Measurements from ENCODE around the gene ATP7B.

Gene ATP7B

DNA sequence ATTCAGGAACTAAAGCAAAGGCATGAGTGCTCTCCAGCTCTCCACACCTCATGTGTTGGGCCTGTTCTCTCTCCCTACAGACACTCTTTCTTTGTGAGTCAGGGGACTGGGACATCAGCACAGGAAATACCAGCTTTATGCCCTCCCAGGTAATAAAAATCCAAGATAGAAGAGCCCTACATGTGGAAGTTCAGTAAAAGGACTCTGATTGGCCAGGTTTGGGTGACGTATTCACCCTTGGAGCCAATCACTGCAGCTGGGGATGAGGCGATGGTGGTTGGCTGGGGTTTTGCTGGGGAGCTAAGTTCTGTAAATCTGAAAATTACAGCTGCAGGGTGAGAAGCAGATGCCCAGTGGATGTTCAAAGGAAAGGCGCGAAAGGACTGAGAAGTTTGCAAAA is 117.0 kb downstream of the ATP7B start:
- ChIA-PET POLR2A (no interaction called here), CTCF (interaction anchor here (3.4 kb wide), 1 partner anchor 233 kb away, joined by 10 read pairs; no protein-coding TSS in a partner anchor)
- no peak for DNase-seq (ENCODE audit: extremely low spot score)
- TF ChIP-seq ARNT (IDR thresholded peaks at IDR 0.05) (no peak), NFRKB (IDR thresholded peaks at IDR 0.05) (no peak), FOXK2 (IDR thresholded peaks at IDR 0.05) (no peak), SUZ12 (IDR thresholded peaks at IDR 0.05) (no peak), TARDBP (IDR thresholded peaks at IDR 0.05) (no peak), ZNF384 (IDR thresholded peaks at IDR 0.05) (no peak), ELF4 (IDR thresholded peaks at IDR 0.05) (no peak), SP1 (IDR thresholded peaks at IDR 0.05) (no peak), FOXM1 (IDR thresholded peaks at IDR 0.05; ENCODE audit: borderline replicate concordance) (no peak), HDGF (IDR thresholded peaks at IDR 0.05; ENCODE audit: borderline replicate concordance) (no peak), CTBP1 (IDR thresholded peaks at IDR 0.05; ENCODE audit: borderline replicate concordance) (no peak), FOXA1 (IDR thresholded peaks at IDR 0.05) (no peak), LEF1 (IDR thresholded peaks at IDR 0.05; ENCODE audit: borderline replicate concordance) (no peak), L3MBTL2 (conservative IDR thresholded peaks at IDR 0.05) (no peak), BHLHE40 (IDR thresholded peaks at IDR 0.05; ENCODE audit: borderline replicate concordance) (no peak)
- TF ChIP-seq, protein P1, sequence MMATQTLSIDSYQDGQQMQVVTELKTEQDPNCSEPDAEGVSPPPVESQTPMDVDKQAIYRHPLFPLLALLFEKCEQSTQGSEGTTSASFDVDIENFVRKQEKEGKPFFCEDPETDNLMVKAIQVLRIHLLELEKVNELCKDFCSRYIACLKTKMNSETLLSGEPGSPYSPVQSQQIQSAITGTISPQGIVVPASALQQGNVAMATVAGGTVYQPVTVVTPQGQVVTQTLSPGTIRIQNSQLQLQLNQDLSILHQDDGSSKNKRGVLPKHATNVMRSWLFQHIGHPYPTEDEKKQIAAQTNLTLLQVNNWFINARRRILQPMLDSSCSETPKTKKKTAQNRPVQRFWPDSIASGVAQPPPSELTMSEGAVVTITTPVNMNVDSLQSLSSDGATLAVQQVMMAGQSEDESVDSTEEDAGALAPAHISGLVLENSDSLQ (IDR thresholded peaks at IDR 0.05) = no peak

DNA sequence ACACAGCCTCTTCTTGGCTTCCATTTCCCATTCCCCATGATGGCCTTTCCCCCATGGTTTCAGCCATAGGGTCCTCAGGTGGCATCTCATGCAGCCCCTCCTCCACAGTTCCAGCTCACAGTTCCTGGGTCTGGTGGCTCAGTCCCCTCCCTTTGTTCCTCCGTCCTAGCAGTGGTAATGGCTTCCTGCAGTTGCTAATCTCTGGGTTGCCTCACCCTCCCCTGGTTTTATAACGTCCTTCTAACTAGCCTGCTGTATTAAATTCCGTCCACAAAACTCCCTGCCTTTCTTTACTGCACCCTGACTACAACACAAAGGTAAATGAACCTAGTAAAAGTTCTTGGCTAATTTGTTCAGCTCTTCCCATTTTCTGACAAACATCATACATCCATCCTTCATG is 118.6 kb downstream of the ATP7B start:
- ChIA-PET CTCF (interaction anchor here (0.9 kb wide), 1 partner anchor 236 kb away, joined by 3 read pairs; the partner anchor contains the start of gene NEK5), POLR2A (no interaction called here)
- TF ChIP-seq ELF4 (IDR thresholded peaks at IDR 0.05) (no peak), L3MBTL2 (conservative IDR thresholded peaks at IDR 0.05) (no peak), SP1 (IDR thresholded peaks at IDR 0.05) (no peak), SUZ12 (IDR thresholded peaks at IDR 0.05) (no peak), ZNF384 (IDR thresholded peaks at IDR 0.05) (no peak), NFRKB (IDR thresholded peaks at IDR 0.05) (no peak), ARNT (IDR thresholded peaks at IDR 0.05) (no peak), LEF1 (IDR thresholded peaks at IDR 0.05; ENCODE audit: borderline replicate concordance) (no peak), CTBP1 (IDR thresholded peaks at IDR 0.05; ENCODE audit: borderline replicate concordance) (no peak), FOXM1 (IDR thresholded peaks at IDR 0.05; ENCODE audit: borderline replicate concordance) (no peak), TARDBP (IDR thresholded peaks at IDR 0.05) (no peak), BHLHE40 (IDR thresholded peaks at IDR 0.05; ENCODE audit: borderline replicate concordance) (no peak)
- TF ChIP-seq, protein P1 (IDR thresholded peaks at IDR 0.05) = no peak
- no peak for DNase-seq (ENCODE audit: extremely low spot score)

DNA sequence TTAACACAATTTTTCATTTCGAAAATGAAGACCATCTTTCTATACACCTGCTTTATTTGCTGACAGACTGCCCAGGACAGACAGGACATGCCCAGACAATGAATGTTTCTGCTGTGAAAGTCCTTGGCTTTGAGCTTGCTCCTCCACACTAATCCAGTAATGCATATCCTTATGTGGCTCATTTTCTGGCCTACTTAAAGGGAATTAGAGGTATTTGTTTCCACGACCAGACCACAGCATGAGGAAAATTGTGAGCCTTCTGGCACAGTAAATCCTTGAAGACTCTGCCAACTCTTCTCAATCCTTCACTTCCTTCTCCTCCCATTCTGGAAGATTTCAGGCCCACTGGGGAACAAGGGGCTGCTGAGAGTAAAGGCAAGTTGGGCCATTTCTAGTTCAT is 123.8 kb downstream of the ATP7B start:
- TF ChIP-seq FOXM1 (IDR thresholded peaks at IDR 0.05; ENCODE audit: borderline replicate concordance) (no peak), LEF1 (IDR thresholded peaks at IDR 0.05; ENCODE audit: borderline replicate concordance) (no peak), ARNT (IDR thresholded peaks at IDR 0.05) (no peak), BHLHE40 (IDR thresholded peaks at IDR 0.05; ENCODE audit: borderline replicate concordance) (no peak)
- DNase-seq (ENCODE audit: extremely low spot score) = no peak
- ChIA-PET CTCF (no interaction called here), POLR2A (no interaction called here)

DNA sequence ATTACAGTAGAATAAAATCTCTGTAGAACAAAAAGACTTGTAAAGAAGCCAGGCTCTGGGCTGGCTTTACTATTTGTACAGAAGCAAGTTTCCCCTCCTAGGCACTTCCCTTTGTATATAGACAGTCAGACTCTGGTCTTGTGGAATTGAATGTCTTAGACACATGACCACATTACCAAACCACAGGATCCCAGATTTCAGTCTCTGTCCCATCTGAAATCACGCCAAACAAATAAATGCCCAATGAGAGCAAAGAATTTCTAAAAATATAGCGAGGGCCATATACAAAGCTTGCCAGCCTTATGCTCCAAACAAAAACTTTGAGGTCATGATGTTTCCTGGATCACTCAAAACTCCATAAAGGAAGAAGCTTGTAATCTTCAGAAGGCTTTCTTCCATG is 125.6 kb downstream of the ATP7B start:
- ChIA-PET POLR2A (no interaction called here), CTCF (no interaction called here)
- TF ChIP-seq ZNF384 (IDR thresholded peaks at IDR 0.05) = no peak
- TF ChIP-seq SP1 (IDR thresholded peaks at IDR 0.05) = no peak
- TF ChIP-seq BHLHE40 (IDR thresholded peaks at IDR 0.05; ENCODE audit: borderline replicate concordance) = no peak
- TF ChIP-seq FOXM1 (IDR thresholded peaks at IDR 0.05; ENCODE audit: borderline replicate concordance) = no peak
- no peak for TF ChIP-seq CTBP1 (IDR thresholded peaks at IDR 0.05; ENCODE audit: borderline replicate concordance)
- TF ChIP-seq SUZ12 (IDR thresholded peaks at IDR 0.05) = no peak
- no peak for TF ChIP-seq NFRKB (IDR thresholded peaks at IDR 0.05)
- TF ChIP-seq L3MBTL2 (conservative IDR thresholded peaks at IDR 0.05) = no peak
- TF ChIP-seq FOXA1 (IDR thresholded peaks at IDR 0.05) = no peak
- no peak for TF ChIP-seq TARDBP (IDR thresholded peaks at IDR 0.05)
- TF ChIP-seq, protein P1 (IDR thresholded peaks at IDR 0.05) = no peak
- no peak for TF ChIP-seq LEF1 (IDR thresholded peaks at IDR 0.05; ENCODE audit: borderline replicate concordance)
- no peak for DNase-seq (ENCODE audit: extremely low spot score)

DNA sequence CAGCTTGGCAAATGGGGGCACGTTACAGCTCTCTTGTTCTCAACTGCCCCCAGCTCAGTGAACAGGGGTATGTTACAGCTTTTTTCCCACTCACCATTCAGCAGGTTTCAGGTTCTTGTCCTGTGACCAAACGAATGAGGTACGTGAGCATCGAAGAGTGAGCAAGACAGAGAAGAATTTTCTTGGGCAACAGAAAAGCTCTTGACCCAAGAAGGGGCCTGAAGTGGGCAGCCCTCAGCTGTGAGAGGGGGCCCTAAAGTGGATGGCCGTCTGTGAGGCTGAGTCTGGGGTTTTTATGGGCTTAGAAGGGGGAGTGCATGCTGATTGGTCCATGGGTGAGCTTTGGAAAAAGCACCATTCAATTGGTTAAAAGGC is 128.0 kb downstream of the ATP7B start:
- ChIA-PET CTCF (no interaction called here), POLR2A (no interaction called here)
- no peak for DNase-seq (ENCODE audit: extremely low spot score)
- TF ChIP-seq, protein P1 (IDR thresholded peaks at IDR 0.05) = no peak
- no peak for TF ChIP-seq SUZ12 (IDR thresholded peaks at IDR 0.05)
- TF ChIP-seq FOXK2 (IDR thresholded peaks at IDR 0.05) = no peak
- TF ChIP-seq L3MBTL2 (conservative IDR thresholded peaks at IDR 0.05) = no peak
- no peak for TF ChIP-seq FOXA1 (IDR thresholded peaks at IDR 0.05)
- TF ChIP-seq TARDBP (IDR thresholded peaks at IDR 0.05) = no peak
- no peak for TF ChIP-seq HDGF (IDR thresholded peaks at IDR 0.05; ENCODE audit: borderline replicate concordance)
- no peak for TF ChIP-seq CTBP1 (IDR thresholded peaks at IDR 0.05; ENCODE audit: borderline replicate concordance)

Measured in HEK293T (cell line).